Umbilical cord (tissue), 2 donors: Measurements from ENCODE around the gene CYB561D2. TPM values are rescaled to one million over a fixed set of nuclear protein-coding genes. Genes with fewer than 3 reads are reported as not detected.
"Not testable (repeated sequence)": the region's sequence is repeated elsewhere in the genome, so short reads cannot be mapped to it uniquely, and the experiment has no call there.

Source experiments
- DNase-seq: peaks from one replicate; pipeline ENCODE4 v3.0.0-alpha.2; 2015; ENCODE audit warnings: low spot score
- total RNA-seq: library from RNA; depleted of rRNA; stranded (reverse); fragments of >200 nt; gene quantifications from one replicate; pipeline ENCODE4 v1.2.3, GENCODE V29; 2014; ENCODE audit warnings: low replicate concordance; ENCODE audit not compliant: insufficient read depth

CYB561D2 gene
- 15.4 TPM for total RNA-seq

- DNase-seq, result peak; percentile 98
Observed at GRCh38 chr3:50350527-50351322, at the start of gene CYB561D2, which contains the start of gene NPRL2. Gene CYB561D2, plus strand, starts transcription at chr3:50350862. Its CDS starts 572 bp downstream, at chr3:50351434. Gene NPRL2, minus strand, starts transcription at chr3:50350775. Its CDS starts 123 bp downstream, at chr3:50350652.

- DNase-seq, result no peak
Observed at GRCh38 chr3:50302095-50303012, 48.3 kb upstream of the CYB561D2 start.

GRCh38 chr3:50303013-50303815 lies 47.4 kb upstream of the CYB561D2 start, which contains the start of gene HYAL1:
Gene HYAL1, minus strand, starts transcription at chr3:50303574. Its CDS starts 618 bp downstream, at chr3:50302956.
- no peak for DNase-seq

- DNase-seq, result no peak
Observed at GRCh38 chr3:50304601-50305000, 46.1 kb upstream of the CYB561D2 start.

- DNase-seq, result not testable (repeated sequence)
Observed at GRCh38 chr3:50312041-50312440, 38.6 kb upstream of the CYB561D2 start.

GRCh38 chr3:50314342-50314741 lies 36.3 kb upstream of the CYB561D2 start:
- DNase-seq, result no peak

- DNase-seq, result no peak
Observed at GRCh38 chr3:50314816-50315215, 35.8 kb upstream of the CYB561D2 start.

GRCh38 chr3:50316657-50317242 lies 33.9 kb upstream of the CYB561D2 start:
- peak; percentile 71 for DNase-seq

- no peak for DNase-seq
Observed at GRCh38 chr3:50317300-50317699, 33.4 kb upstream of the CYB561D2 start.

- DNase-seq, result no peak
Observed at GRCh38 chr3:50318163-50318562, 32.5 kb upstream of the CYB561D2 start.

GRCh38 chr3:50318615-50319014 lies 32.0 kb upstream of the CYB561D2 start:
- DNase-seq, result no peak

- DNase-seq, result no peak
Observed at GRCh38 chr3:50319181-50319893, 31.3 kb upstream of the CYB561D2 start.

GRCh38 chr3:50319894-50320625 lies 30.6 kb upstream of the CYB561D2 start:
- DNase-seq, result no peak

- peak; percentile 86 for DNase-seq
Observed at GRCh38 chr3:50320853-50321335, 29.8 kb upstream of the CYB561D2 start.

GRCh38 chr3:50321336-50322114 lies 29.1 kb upstream of the CYB561D2 start:
- DNase-seq, result peak; percentile 95

- DNase-seq, result no peak
Observed at GRCh38 chr3:50322115-50322385, 28.6 kb upstream of the CYB561D2 start.

- no peak for DNase-seq
Observed at GRCh38 chr3:50322386-50323091, 28.1 kb upstream of the CYB561D2 start, which contains the start of gene HYAL2. Gene HYAL2, minus strand, starts transcription at chr3:50322745. Its CDS starts 2,256 bp downstream, at chr3:50320489.

- DNase-seq, result no peak
Observed at GRCh38 chr3:50323092-50323600, 27.5 kb upstream of the CYB561D2 start.
